Naive thymus-derived CD4-positive, alpha-beta T cell (primary cell): ENCODE measurements around the gene CCDC33. TPM values are rescaled to one million over a fixed set of nuclear protein-coding genes. Genes with fewer than 3 reads are reported as not detected.

Source experiments
- ATAC-seq: fragments of 150-1000 bp; cut with Tn5 transposase; 2 replicates; pipeline ENCODE4 v1.10.0; 2021; ENCODE audit warnings: mild to moderate bottlenecking, moderate library complexity
- CTCF ChIA-PET: fragments of 350-600 bp; sonication (Branson Sonifier 250); formaldehyde crosslinking; loops from one replicate; lab custom pipeline; 2021; ENCODE audit warnings: antibody characterized with exemption; lab: Charles Lee
- POLR2A ChIA-PET: fragments of 350-600 bp; sonication (Branson Sonifier 250); formaldehyde crosslinking; loops from one replicate; lab custom pipeline; 2021; ENCODE audit warnings: antibody characterized with exemption, inconsistent platforms; lab: Charles Lee
- DNase-seq, 9 donors: peaks; one replicate each; pipeline versions ENCODE4 v3.0.0 to v3.0.0-alpha.2; 2020 to 2022; ENCODE audit warnings: mixed read lengths in 1 of 9
- H3K27ac ChIP-seq: one replicate; pipeline ENCODE4 v1.7.0; 2013; ENCODE audit warnings: mild to moderate bottlenecking, low read depth, low read length, moderate library complexity
- H3K27me3 ChIP-seq, 2 donors: one replicate each; pipeline ENCODE4 v1.7.0; 2013; ENCODE audit warnings: low read length in 2 of 2, mild to moderate bottlenecking in 2 of 2, moderate library complexity in 2 of 2; ENCODE audit not compliant: control insufficient read depth in 2 of 2, insufficient read depth in 2 of 2
- H3K36me3 ChIP-seq, 3 experiments: 1 replicate in 2 of 3; 2 replicates in 1 of 3; pipeline ENCODE4 v1.7.0; 2013; ENCODE audit warnings: low read length in 3 of 3, mild to moderate bottlenecking in 3 of 3, moderate library complexity in 1 of 3; ENCODE audit not compliant: insufficient read depth in 3 of 3, control insufficient read depth in 2 of 3
- H3K4me1 ChIP-seq, 2 donors: one replicate each; pipeline ENCODE4 v1.7.0; 2013; ENCODE audit warnings: low read length in 2 of 2, mild to moderate bottlenecking in 2 of 2, moderate library complexity in 1 of 2; ENCODE audit not compliant: control insufficient read depth in 2 of 2, insufficient read depth in 2 of 2
- H3K4me3 ChIP-seq: 2 replicates; pipeline ENCODE4 v1.7.0; 2013; ENCODE audit warnings: mild to moderate bottlenecking, low read length
- H3K9me3 ChIP-seq, 3 experiments: 1 replicate in 2 of 3; 2 replicates in 1 of 3; pipeline ENCODE4 v1.7.0; 2013; ENCODE audit warnings: low read length in 3 of 3; ENCODE audit not compliant: control insufficient read depth in 2 of 3
- H3K27ac Mint-ChIP-seq, 9 donors: one replicate each; pipeline ENCODE4 v1.8.0; 2020 to 2022; ENCODE audit warnings: mixed read lengths in 9 of 9, mild to moderate bottlenecking in 8 of 9, moderate library complexity in 5 of 9, inconsistent platforms in 2 of 9
- H3K27me3 Mint-ChIP-seq, 5 donors: one replicate each; pipeline ENCODE4 v1.8.0; 2021 to 2022; ENCODE audit warnings: mixed read lengths in 5 of 5, mild to moderate bottlenecking in 1 of 5
- H3K36me3 Mint-ChIP-seq, 5 donors: one replicate each; pipeline ENCODE4 v1.8.0; 2020 to 2022; ENCODE audit warnings: mixed read lengths in 5 of 5, mild to moderate bottlenecking in 3 of 5, inconsistent platforms in 1 of 5
- H3K4me1 Mint-ChIP-seq, 7 donors: one replicate each; pipeline ENCODE4 v1.8.0; 2020 to 2022; ENCODE audit warnings: mixed read lengths in 7 of 7, mild to moderate bottlenecking in 3 of 7, inconsistent platforms in 1 of 7
- H3K4me3 Mint-ChIP-seq, 10 donors: one replicate each; pipeline ENCODE4 v1.8.0; 2020 to 2022; ENCODE audit warnings: mild to moderate bottlenecking in 10 of 10, mixed read lengths in 10 of 10, moderate library complexity in 6 of 10, inconsistent platforms in 2 of 10
- H3K9me3 Mint-ChIP-seq, 11 donors: one replicate each; pipeline ENCODE4 v1.8.0; 2020 to 2022; ENCODE audit warnings: mixed read lengths in 11 of 11, mild to moderate bottlenecking in 4 of 11, inconsistent platforms in 1 of 11, moderate library complexity in 1 of 11
- intact Hi-C, 2 donors: fragments of 100-400 bp; cut with micrococcal nuclease; formaldehyde crosslinking; loops; one replicate each; pipeline ENCODE4 v1.15.1; 2023
- polyA plus RNA-seq, 2 donors: library from polyadenylated mRNA; unstranded; fragments of 300-500 nt; fragmentation: Illumina TruSeq; gene quantifications; one replicate each; pipeline ENCODE4 v1.2.3, GENCODE V29; 2021
- total RNA-seq, 6 experiments: library from RNA in 5 of 6; stranded (reverse) in 5 of 6; gene quantifications; 1 replicate in 5 of 6; 2 replicates in 1 of 6; pipeline ENCODE4 v1.2.3 and lab custom pipeline; 2021 to 2026

Gene CCDC33
- total and polyA plus RNA-seq, 7 experiments from 2014 or later: not detected

GRCh38 chr15:74338676-74339075 is 102.5 kb downstream of the CCDC33 start:
- no peak for DNase-seq
- intact Hi-C loops: no loop called here
- Histone ChIP-seq H3K9me3 (no peaks in the 10 kb centered on the region), H3K27me3 (no peaks in the 10 kb centered on the region), H3K4me3 (no peak overlapping the region), H3K27ac (no peak overlapping the region), H3K36me3 (no peaks in the 10 kb centered on the region), H3K4me1 (no peaks in the 10 kb centered on the region)
- ChIA-PET POLR2A (no interaction called here), CTCF (no interaction called here)
- Mint-ChIP-seq H3K4me1 (no peaks in the 10 kb centered on the region), H3K36me3 (no peaks in the 10 kb centered on the region), H3K4me3 (no peak overlapping the region), H3K9me3 (peaks cover 0 to 7% (median 0%) of the 10 kb centered on the region in 11 donors), H3K27ac (no peak overlapping the region), H3K27me3 (no peaks in the 10 kb centered on the region)
- no peak for ATAC-seq

GRCh38 chr15:74339371-74339770 is 103.2 kb downstream of the CCDC33 start:
- no peak for DNase-seq
- no peak overlapping the region for H3K4me3 ChIP-seq
- H3K4me1 ChIP-seq: no peaks in the 10 kb centered on the region
- Mint-ChIP-seq H3K36me3 (no peaks in the 10 kb centered on the region), H3K9me3 (peaks cover 0 to under 1% (median 0%) of the 10 kb centered on the region in 11 donors), H3K4me3 (no peak overlapping the region), H3K4me1 (no peaks in the 10 kb centered on the region), H3K27ac (no peak overlapping the region), H3K27me3 (no peaks in the 10 kb centered on the region)
- intact Hi-C loops: no loop called here
- ChIA-PET POLR2A (no interaction called here), CTCF (interaction anchor here (0.9 kb wide), 1 partner anchor 9 kb away, joined by 3 read pairs; no protein-coding TSS in a partner anchor)
- H3K27ac ChIP-seq: no peak overlapping the region
- H3K9me3 ChIP-seq: no peaks in the 10 kb centered on the region
- no peaks in the 10 kb centered on the region for H3K36me3 ChIP-seq
- no peaks in the 10 kb centered on the region for H3K27me3 ChIP-seq
- ATAC-seq: no peak

GRCh38 chr15:74340150-74340549 is 104.0 kb downstream of the CCDC33 start:
- CTCF ChIA-PET: no interaction called here
- peak; percentile 60 for ATAC-seq
- H3K27ac Mint-ChIP-seq: no peak overlapping the region

GRCh38 chr15:74343127-74343796 is 107.1 kb downstream of the CCDC33 start:
- DNase-seq (no peak), ATAC-seq (peak; percentile 63)
- Histone ChIP-seq H3K4me1 (no peaks in the 10 kb centered on the region), H3K4me3 (no peak overlapping the region), H3K27me3 (no peaks in the 10 kb centered on the region), H3K9me3 (no peaks in the 10 kb centered on the region), H3K27ac (no peak overlapping the region), H3K36me3 (no peaks in the 10 kb centered on the region)
- H3K36me3 Mint-ChIP-seq: peaks cover 0 to 4% (median 0%) of the 10 kb centered on the region in 5 donors
- H3K27ac Mint-ChIP-seq: peak overlapping the region in 1 of 9 donors; percentile 15
- intact Hi-C loops: no loop called here
- ChIA-PET CTCF (no interaction called here), POLR2A (no interaction called here)
- H3K9me3 Mint-ChIP-seq: no peaks in the 10 kb centered on the region
- peaks cover 0 to 6% (median 0%) of the 10 kb centered on the region in 7 donors for H3K4me1 Mint-ChIP-seq
- peaks cover 0 to 7% (median 3%) of the 10 kb centered on the region in 5 donors for H3K27me3 Mint-ChIP-seq
- H3K4me3 Mint-ChIP-seq: no peak overlapping the region

More at GRCh38 chr15:74340150-74340549, 104.0 kb downstream of the CCDC33 start:
- no peaks in the 10 kb centered on the region for H3K27me3 Mint-ChIP-seq
- Histone ChIP-seq H3K27ac (no peak overlapping the region), H3K4me3 (no peak overlapping the region), H3K9me3 (no peaks in the 10 kb centered on the region), H3K4me1 (no peaks in the 10 kb centered on the region), H3K27me3 (no peaks in the 10 kb centered on the region), H3K36me3 (no peaks in the 10 kb centered on the region)
- intact Hi-C loops: no loop called here
- DNase-seq: no peak
- POLR2A ChIA-PET: no interaction called here
- no peaks in the 10 kb centered on the region for H3K9me3 Mint-ChIP-seq
- H3K36me3 Mint-ChIP-seq: no peaks in the 10 kb centered on the region
- no peak overlapping the region for H3K4me3 Mint-ChIP-seq
- no peaks in the 10 kb centered on the region for H3K4me1 Mint-ChIP-seq

- ChIA-PET POLR2A (no interaction called here), CTCF (no interaction called here)
- H3K36me3 ChIP-seq: no peaks in the 10 kb centered on the region
- peaks cover 0 to 4% (median 0%) of the 10 kb centered on the region in 5 donors for H3K36me3 Mint-ChIP-seq
- no peaks in the 10 kb centered on the region for H3K9me3 ChIP-seq
- H3K27ac Mint-ChIP-seq: no peak overlapping the region
- H3K4me1 ChIP-seq: no peaks in the 10 kb centered on the region
- intact Hi-C loops: no loop called here
- no peak overlapping the region for H3K27ac ChIP-seq
- no peak overlapping the region for H3K4me3 Mint-ChIP-seq
- H3K27me3 ChIP-seq: no peaks in the 10 kb centered on the region
- no peak for DNase-seq
- H3K9me3 Mint-ChIP-seq: no peaks in the 10 kb centered on the region
- peaks cover 0 to 6% (median 0%) of the 10 kb centered on the region in 7 donors for H3K4me1 Mint-ChIP-seq
- no peak for ATAC-seq
- no peak overlapping the region for H3K4me3 ChIP-seq
- H3K27me3 Mint-ChIP-seq: peaks cover 0 to 7% (median 3%) of the 10 kb centered on the region in 5 donors
Observed at GRCh38 chr15:74343797-74344127, 107.6 kb downstream of the CCDC33 start.

GRCh38 chr15:74345051-74345450 is 108.9 kb downstream of the CCDC33 start:
- POLR2A ChIA-PET: no interaction called here

GRCh38 chr15:74347757-74348250 is 111.7 kb downstream of the CCDC33 start:
- DNase-seq: no peak
- no peak for ATAC-seq

More at GRCh38 chr15:74345051-74345450, 108.9 kb downstream of the CCDC33 start:
- Mint-ChIP-seq H3K4me1 (peaks cover 0 to 6% (median 0%) of the 10 kb centered on the region in 7 donors), H3K27ac (no peak overlapping the region), H3K9me3 (no peaks in the 10 kb centered on the region), H3K36me3 (peaks cover 0 to 4% (median 0%) of the 10 kb centered on the region in 5 donors), H3K27me3 (peaks cover 0 to 7% (median 5%) of the 10 kb centered on the region in 5 donors), H3K4me3 (no peak overlapping the region)
- DNase-seq: no peak
- ATAC-seq: no peak
- Histone ChIP-seq H3K27me3 (no peaks in the 10 kb centered on the region), H3K36me3 (no peaks in the 10 kb centered on the region), H3K27ac (no peak overlapping the region), H3K9me3 (no peaks in the 10 kb centered on the region), H3K4me3 (no peak overlapping the region), H3K4me1 (no peaks in the 10 kb centered on the region)
- CTCF ChIA-PET: no interaction called here
- intact Hi-C loops: no loop called here

More at GRCh38 chr15:74347757-74348250, 111.7 kb downstream of the CCDC33 start:
- Histone ChIP-seq H3K27ac (no peak overlapping the region), H3K9me3 (no peaks in the 10 kb centered on the region), H3K36me3 (no peaks in the 10 kb centered on the region), H3K4me1 (no peaks in the 10 kb centered on the region), H3K27me3 (no peaks in the 10 kb centered on the region), H3K4me3 (no peak overlapping the region)
- ChIA-PET CTCF (no interaction called here), POLR2A (no interaction called here)
- peaks cover 0 to 4% (median 0%) of the 10 kb centered on the region in 11 donors for H3K9me3 Mint-ChIP-seq
- intact Hi-C loops: no loop called here
- no peak overlapping the region for H3K4me3 Mint-ChIP-seq
- H3K4me1 Mint-ChIP-seq: peaks cover 0 to 6% (median 0%) of the 10 kb centered on the region in 7 donors
- peaks cover 4 to 15% (median 7%) of the 10 kb centered on the region in 5 donors for H3K27me3 Mint-ChIP-seq
- peaks cover 0 to 4% (median 0%) of the 10 kb centered on the region in 5 donors for H3K36me3 Mint-ChIP-seq
- H3K27ac Mint-ChIP-seq: no peak overlapping the region
